PC-3 (cell line): ENCODE data around the gene NPBWR2. TPM values are rescaled to one million over a fixed set of nuclear protein-coding genes. Genes with fewer than 3 reads are reported as not detected.

Experiments
- ATAC-seq: fragments of 200-7000 bp; cut with Tn5 transposase; 2 replicates; pipeline ENCODE4 v1.9.1; 2020; ENCODE audit warnings: mild to moderate bottlenecking, moderate library complexity
- BruUV-seq: library from RNA; stranded (reverse); fragments of 400-500 nt; replicated peaks from 2 replicates; lab custom pipeline; 2021; lab: Mats Ljungman, UMichigan
- CTCF ChIA-PET: fragments of 300-600 bp; sonication (Branson Sonifier 250); formaldehyde crosslinking; loops from one replicate; lab custom pipeline; 2022; ENCODE audit warnings: antibody characterized with exemption; lab: Charles Lee
- POLR2A ChIA-PET: fragments of 300-600 bp; sonication (Branson Sonifier 250); formaldehyde crosslinking; loops from one replicate; lab custom pipeline; 2022; ENCODE audit warnings: antibody characterized with exemption; ENCODE audit not compliant: unreplicated experiment; lab: Charles Lee
- DNase-seq: peaks from one replicate; pipeline ENCODE4 v3.0.0-alpha.2; 2015
- H2AFZ ChIP-seq: fragments of 300-600 bp; sonication (generic); 2 replicates; pipeline ENCODE4 v1.6.0; 2016; ENCODE audit warnings: antibody characterized with exemption, low read length
- H3F3A ChIP-seq: fragments of 300-600 bp; sonication (generic); one replicate; pipeline ENCODE4 v1.6.0; 2017; ENCODE audit warnings: antibody characterized with exemption, low read length, control low read depth, mild to moderate bottlenecking; ENCODE audit not compliant: unreplicated experiment
- H3K27ac ChIP-seq: fragments of 300-600 bp; sonication (generic); 2 replicates; pipeline ENCODE4 v1.5.1; 2016; ENCODE audit warnings: mild to moderate bottlenecking, low read length
- H3K27me3 ChIP-seq: fragments of 300-600 bp; sonication (generic); 2 replicates; pipeline ENCODE4 v1.6.1; 2016; ENCODE audit warnings: low read length, mixed read lengths
- H3K36me3 ChIP-seq: fragments of 300-600 bp; sonication (generic); 2 replicates; pipeline ENCODE4 v1.6.1; 2016; ENCODE audit warnings: low read depth, mixed run types, low read length, mixed read lengths
- H3K4me1 ChIP-seq: fragments of 300-600 bp; sonication (generic); 2 replicates; pipeline ENCODE4 v1.5.1; 2016; ENCODE audit warnings: low read length; ENCODE audit not compliant: insufficient read depth
- H3K4me2 ChIP-seq: fragments of 300-600 bp; sonication (generic); 2 replicates; pipeline ENCODE4 v1.6.0; 2016; ENCODE audit warnings: low read length
- H3K4me3 ChIP-seq: fragments of 300-600 bp; sonication (generic); 2 replicates; pipeline ENCODE4 v1.5.1; 2016; ENCODE audit warnings: mild to moderate bottlenecking, low read length, mixed read lengths
- H3K79me2 ChIP-seq: fragments of 300-600 bp; sonication (generic); 2 replicates; pipeline ENCODE4 v1.6.1; 2017; ENCODE audit warnings: low read length, mixed read lengths
- H3K9ac ChIP-seq: fragments of 300-600 bp; sonication (generic); 2 replicates; pipeline ENCODE4 v1.6.0; 2016; ENCODE audit warnings: mild to moderate bottlenecking, low read length
- H3K9me2 ChIP-seq: fragments of 300-600 bp; sonication (generic); replicated peaks from 2 replicates; pipeline ENCODE4 v1.6.1; 2016; ENCODE audit warnings: mixed run types, low read length, mixed read lengths
- H3K9me3 ChIP-seq: fragments of 300-600 bp; sonication (generic); 2 replicates; pipeline ENCODE4 v1.6.1; 2016; ENCODE audit warnings: low read length, mixed read lengths
- H4K20me1 ChIP-seq: fragments of 300-600 bp; sonication (generic); 2 replicates; pipeline ENCODE4 v1.6.1; 2016; ENCODE audit warnings: low read length, mixed read lengths
- CTCF ChIP-seq: fragments of 300-600 bp; sonication (generic); conservative IDR thresholded peaks from 2 replicates; pipeline ENCODE4 v1.5.1; 2017; ENCODE audit warnings: antibody characterized with exemption, low read depth, mild to moderate bottlenecking, low read length
- EZH2 ChIP-seq: fragments of 300-600 bp; sonication (generic); IDR thresholded peaks from one replicate; pipeline ENCODE4 v1.6.1; 2017; ENCODE audit warnings: antibody characterized with exemption, mild to moderate bottlenecking, low read length; ENCODE audit not compliant: unreplicated experiment
- EZH2phosphoT487 ChIP-seq: fragments of 300-600 bp; sonication (generic); IDR thresholded peaks from 2 replicates; pipeline ENCODE4 v1.6.1; 2018; ENCODE audit warnings: mild to moderate bottlenecking, antibody characterized with exemption, low read length, borderline replicate concordance
- intact Hi-C: fragments of 100-400 bp; cut with micrococcal nuclease; formaldehyde crosslinking; loops from 2 replicates; pipeline ENCODE4 v1.9.0; 2023
- total RNA-seq: library from RNA; depleted of rRNA; stranded (reverse); fragments of >200 nt; gene quantifications from 2 replicates; pipeline ENCODE4 v1.2.3, GENCODE V29; 2014

NPBWR2 gene
- total RNA-seq, 1 experiment from 2014 or later: not detected

- H3K27me3 ChIP-seq: no peaks in the 10 kb centered on the region
- H3K79me2 ChIP-seq: peaks cover 19% of the 10 kb centered on the region
- TF ChIP-seq EZH2phosphoT487: no peak
- TF ChIP-seq EZH2: no peak
- TF ChIP-seq CTCF: no peak
- no peaks in the 10 kb centered on the region for H3K9me3 ChIP-seq
- peak within 1 kb of the TSS; percentile 93 for H2AFZ ChIP-seq
- no TSS peak for BruUV-seq
- ChIA-PET POLR2A (interaction anchor here (0.6 kb wide), 1 partner anchor 517 kb away, joined by 5 read pairs; no protein-coding TSS in a partner anchor), CTCF (no interaction called here)
- peak within 1 kb of the TSS; percentile 45 for H3K27ac ChIP-seq
- H3K9ac ChIP-seq: peak within 1 kb of the TSS; percentile 90
- H4K20me1 ChIP-seq: no peaks in the 10 kb centered on the region
- H3K4me2 ChIP-seq: peak within 1 kb of the TSS; percentile 100
- DNase-seq: peak; percentile 86
- peak; percentile 69 for ATAC-seq
- peak within 1 kb of the TSS; percentile 97 for H3K4me3 ChIP-seq
- intact Hi-C loops: no loop called here
- peaks cover 24% of the 10 kb centered on the region for H3K4me1 ChIP-seq
- no peaks in the 10 kb centered on the region for H3K9me2 ChIP-seq
- H3F3A ChIP-seq: no peaks in the 10 kb centered on the region
- no peaks in the 10 kb centered on the region for H3K36me3 ChIP-seq
Observed at GRCh38 chr20:64079273-64080012, 27.9 kb downstream of the NPBWR2 start, which contains the start of gene RGS19. Gene RGS19 (minus strand): TSS chr20:64079518. CDS start chr20:64076886, 2,632 bp downstream.

GRCh38 chr20:64078934-64079272, 28.5 kb downstream of the NPBWR2 start:
- intact Hi-C loops: no loop called here
- peaks cover 19% of the 10 kb centered on the region for H3K79me2 ChIP-seq
- peak overlapping the region; percentile 91 for H2AFZ ChIP-seq
- POLR2A ChIA-PET: interaction anchor here (0.6 kb wide), 1 partner anchor 516 kb away, joined by 5 read pairs; no protein-coding TSS in a partner anchor
- H3K27me3 ChIP-seq: no peaks in the 10 kb centered on the region
- no peaks in the 10 kb centered on the region for H3K9me2 ChIP-seq
- no peaks in the 10 kb centered on the region for H3K36me3 ChIP-seq
- H4K20me1 ChIP-seq: no peaks in the 10 kb centered on the region
- peak overlapping the region; percentile 90 for H3K9ac ChIP-seq
- ATAC-seq (no peak), DNase-seq (no peak)
- no peaks in the 10 kb centered on the region for H3F3A ChIP-seq
- peaks cover 19% of the 10 kb centered on the region for H3K4me1 ChIP-seq
- BruUV-seq: TSS peak; percentile 53
- H3K27ac ChIP-seq: no peak overlapping the region
- no peaks in the 10 kb centered on the region for H3K9me3 ChIP-seq
- CTCF ChIA-PET: no interaction called here
- peak overlapping the region; percentile 97 for H3K4me3 ChIP-seq
- H3K4me2 ChIP-seq: peak overlapping the region; percentile 100
- TF ChIP-seq EZH2phosphoT487 (no peak), EZH2 (no peak), CTCF (no peak)
